HG03135 (cell line): Measurements from ENCODE around the gene RFLNA.

Experiments used
- ATAC-seq: cut with Tn5 transposase; IDR thresholded peaks from one replicate; pipeline ENCODE4 v1.9.1; 2021; ENCODE audit warnings: mild to moderate bottlenecking, moderate library complexity; ENCODE audit not compliant: unreplicated experiment

Gene RFLNA

DNA sequence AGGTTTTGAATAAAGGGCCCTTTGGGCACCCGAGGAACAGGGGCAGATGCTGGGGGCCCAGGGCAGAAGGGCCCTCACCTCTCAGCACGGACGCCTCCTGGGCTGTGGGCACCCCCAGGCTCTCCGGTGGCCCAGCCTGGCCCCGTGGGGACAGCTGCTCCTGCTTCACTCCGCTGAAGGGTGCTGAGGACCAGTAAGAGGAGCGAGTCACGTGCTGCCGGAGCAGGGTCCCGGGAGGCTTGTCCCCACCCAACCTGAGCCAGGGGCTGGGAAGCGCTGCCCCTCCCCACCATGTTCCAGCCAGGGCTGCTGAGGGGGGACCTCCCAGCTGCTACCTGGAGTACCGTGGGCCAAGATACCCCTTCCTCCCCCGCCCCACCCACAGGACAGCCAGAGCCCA is 59.5 kb downstream of the RFLNA start:
- ATAC-seq, result no peak

DNA sequence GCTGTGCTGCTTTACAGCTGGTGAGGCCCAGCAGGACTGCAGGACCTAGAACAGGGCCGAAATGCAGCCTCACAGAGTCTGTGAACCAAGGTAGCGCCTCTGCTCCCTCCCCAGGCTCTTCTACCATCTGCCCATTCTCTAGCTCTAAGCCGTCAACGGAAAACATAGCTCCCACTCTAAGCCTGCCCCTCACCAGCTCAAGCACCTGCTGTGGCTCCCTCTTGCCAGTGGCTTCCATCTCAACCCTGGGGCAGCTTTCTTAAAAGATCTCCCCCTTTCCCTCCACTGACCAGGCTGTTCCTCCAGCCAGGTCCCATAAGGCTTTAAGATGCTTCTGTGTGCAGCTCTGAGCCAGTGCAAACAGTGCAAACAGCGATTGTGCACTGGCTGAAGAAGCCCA is 61.3 kb downstream of the RFLNA start:
- no peak for ATAC-seq

DNA sequence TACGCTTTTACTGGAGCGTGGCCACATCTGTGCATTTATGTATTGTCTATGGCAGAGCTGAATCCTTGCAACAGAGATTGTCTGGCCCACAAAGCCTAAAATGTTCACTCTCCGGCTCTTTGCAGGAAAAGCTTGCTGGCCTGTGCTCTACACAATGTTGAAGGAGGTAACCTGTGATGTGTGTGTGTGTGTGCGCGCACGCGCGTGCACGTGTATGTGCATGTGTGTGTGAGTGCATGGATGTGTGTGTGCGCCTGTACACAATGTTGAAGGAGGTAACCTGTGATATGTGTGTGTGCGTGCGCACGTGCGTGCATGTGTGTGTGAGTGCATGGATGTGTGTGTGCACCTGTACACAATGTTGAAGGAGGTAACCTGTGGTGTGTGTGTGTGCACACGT is 62.7 kb downstream of the RFLNA start:
- ATAC-seq, result no peak

DNA sequence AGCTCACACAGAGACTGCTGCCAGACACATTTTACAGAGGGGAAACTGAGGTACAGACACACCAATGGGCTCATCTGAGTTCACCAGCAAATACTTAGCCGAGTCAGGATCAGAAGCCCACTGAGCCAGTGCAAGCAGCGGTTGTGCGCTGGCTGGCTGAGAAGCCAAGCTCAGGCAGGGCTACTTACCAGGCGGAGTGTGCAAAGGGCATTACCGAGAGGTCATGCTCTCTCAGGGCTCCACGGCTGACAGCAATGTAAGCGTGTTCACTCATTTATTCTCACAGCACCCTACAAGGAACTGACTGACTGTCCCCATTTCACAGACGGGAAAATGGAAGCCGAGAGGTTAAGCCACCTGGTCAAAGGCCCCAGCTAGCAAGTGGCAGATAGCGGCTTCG is 63.7 kb downstream of the RFLNA start:
- no peak for ATAC-seq

DNA sequence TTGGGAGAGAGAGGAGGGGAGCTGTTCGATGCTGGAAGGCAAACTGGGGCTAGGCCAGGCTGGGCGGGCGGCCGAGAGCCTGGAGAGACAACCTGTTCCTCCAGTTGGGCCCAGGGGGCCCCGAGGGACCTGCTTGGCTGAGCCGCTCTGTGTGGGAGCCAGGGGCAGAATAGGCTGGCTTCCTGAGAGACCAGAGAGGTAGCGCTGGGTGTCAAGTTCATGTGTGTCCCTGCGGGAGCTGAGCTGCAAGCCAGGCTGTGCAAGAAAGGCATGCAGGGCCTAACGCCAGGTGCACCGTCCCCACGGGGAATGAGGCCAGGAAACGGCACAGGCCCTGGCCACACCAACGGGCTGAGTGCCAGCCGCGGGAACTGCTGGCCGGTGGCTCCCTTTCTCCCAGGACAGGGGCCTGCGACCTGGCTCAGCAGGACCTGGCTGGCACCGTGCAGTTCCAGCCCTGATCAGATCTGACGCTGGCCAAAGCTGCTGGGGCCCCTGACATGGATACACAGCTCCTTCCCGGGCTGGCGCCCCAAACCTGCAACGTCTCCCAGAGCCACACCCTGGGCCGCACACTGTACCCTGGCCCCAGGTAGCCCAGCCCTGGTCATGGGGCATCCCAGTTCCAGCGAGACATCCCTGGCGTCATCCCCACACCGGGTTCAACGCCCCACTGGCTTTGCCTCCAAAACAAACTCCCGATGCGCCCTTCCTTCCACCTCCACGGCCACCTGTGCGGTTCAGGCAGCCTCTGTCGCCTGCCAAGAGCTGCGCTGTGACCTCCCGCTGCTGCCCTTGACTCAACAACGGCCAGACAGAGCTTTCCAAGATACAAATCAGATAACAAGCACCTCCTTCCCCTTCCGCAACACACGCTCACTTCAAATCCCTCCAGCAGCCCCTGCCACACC is 65.0 kb downstream of the RFLNA start:
- ATAC-seq, result no peak

DNA sequence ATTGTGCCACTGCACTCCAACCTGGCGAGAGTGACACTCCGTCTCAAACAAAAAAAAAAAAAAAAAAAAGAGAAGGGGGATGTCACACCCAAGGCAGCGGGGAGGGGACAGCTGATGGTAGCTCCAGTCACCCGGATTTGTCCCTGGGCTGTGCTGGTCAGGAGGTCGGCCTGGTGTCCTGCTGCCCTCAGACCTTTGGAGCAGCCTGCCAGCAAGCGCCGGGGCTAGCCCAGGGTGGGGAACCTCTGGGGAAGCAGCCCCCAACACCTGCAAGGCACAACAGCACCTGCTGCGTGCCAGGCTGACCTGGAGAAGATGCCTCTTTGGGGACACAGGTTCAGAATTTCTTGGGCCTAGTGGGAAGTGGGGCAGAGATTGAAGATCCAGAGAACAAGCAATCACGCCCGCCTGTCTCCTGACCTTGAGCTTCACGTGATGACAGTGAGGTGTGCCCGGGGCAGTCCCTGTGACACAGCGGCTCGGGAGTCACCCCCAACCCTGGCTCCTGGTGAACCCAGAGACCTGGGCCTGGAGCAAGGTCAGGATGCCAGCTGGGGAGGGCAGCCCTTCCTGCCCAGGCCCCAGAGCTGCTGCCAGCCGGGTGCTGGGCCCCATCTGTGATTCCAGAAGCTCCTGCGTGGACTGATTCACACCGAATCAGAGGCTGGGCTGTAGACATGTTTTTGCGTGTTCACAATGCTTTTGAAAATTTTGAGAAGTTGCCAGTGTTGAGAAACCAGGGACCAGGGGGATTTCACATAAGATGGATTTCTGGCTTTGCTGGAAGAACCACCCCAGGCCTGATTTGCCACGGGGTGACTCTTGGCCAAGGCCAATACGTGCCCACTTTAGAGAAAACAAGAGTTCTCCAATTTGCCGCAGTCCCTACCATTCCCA is 66.4 kb downstream of the RFLNA start:
- no peak for ATAC-seq

DNA sequence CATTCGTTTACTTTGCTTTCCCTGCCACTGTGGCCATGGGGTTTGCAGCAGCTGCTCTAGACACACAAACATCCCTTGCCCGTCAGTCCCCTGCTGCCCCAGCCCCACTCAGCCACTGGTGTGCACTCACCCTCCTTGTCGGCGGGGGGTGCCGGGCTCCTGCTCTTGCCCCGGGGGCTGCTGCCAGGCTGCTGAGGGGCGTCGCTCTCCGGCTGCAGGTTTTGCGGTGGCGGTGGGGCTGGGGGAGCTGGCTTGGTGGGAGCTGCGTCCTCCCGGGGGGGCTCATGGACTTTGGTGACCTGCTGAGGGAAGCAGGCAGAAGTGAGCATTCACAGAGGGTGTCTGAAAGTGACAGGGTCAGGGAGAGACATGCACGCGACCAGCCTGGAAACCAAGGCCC is 67.1 kb downstream of the RFLNA start:
- no peak for ATAC-seq

DNA sequence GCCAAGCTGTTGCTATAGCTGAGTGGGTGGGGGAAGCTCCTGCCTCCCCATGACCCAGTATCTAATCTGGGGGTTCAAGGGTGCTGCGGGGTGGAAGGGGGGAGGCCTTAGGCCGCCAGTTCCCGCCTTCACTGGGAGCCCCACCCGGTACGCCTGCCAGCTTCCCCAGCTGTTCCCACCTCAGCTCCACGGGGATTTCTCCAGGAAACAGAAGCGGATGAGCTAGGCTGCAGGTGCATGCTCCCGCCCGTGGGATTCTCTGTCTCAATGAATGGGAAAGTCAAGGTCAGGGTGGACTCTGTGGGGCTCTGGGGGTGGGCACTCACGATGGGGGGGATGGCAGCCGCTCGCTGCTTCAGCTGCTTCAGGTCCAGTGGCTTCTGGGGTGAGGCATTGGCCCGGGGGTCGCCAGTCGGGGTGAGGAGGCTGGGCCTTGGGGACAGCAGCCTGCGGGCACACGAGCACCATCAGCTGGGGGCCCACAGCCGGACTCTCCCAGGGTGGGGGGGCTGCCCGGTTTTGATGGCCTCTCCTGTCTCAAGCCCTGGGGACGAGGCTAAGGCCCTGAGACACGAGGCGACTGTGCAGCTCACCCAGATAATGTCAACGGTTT is 68.6 kb downstream of the RFLNA start:
- no peak for ATAC-seq

DNA sequence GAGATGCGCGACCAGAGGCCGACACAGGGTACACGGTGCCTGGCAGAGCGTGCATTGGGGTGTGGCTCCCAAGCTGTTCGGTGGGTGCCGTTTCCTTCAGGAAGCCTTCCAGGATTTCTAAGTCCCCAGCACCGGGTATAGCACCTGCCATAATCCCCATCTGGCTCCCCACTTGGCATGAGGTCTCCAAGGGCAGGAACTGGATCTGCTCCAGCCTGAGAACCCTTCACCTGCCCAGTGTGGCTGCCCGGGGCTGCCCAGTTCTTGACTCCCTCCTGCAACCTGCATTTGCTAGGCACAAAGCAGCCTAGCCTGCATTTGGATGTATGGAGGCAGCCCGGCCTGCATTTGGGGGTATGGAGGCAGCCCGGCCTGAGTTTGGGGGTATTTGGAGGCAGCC is 69.7 kb downstream of the RFLNA start:
- no peak for ATAC-seq
